Measurements from ENCODE around the gene PAFAH2.

PAFAH2 gene

GRCh38 chr1:25993197-25993951, 4.5 kb downstream of the PAFAH2 start:
- no peak for TF ChIP-seq CTCF (IDR thresholded peaks at IDR 0.05; ENCODE audit: low read depth, low read length)
- DNase-seq (ENCODE audit: low read depth, low spot score) = no peak
- no peak overlapping the region for H3K4me3 ChIP-seq (ENCODE audit: low read depth, low read length)
- in situ Hi-C loops (cut with HindIII; ENCODE audit: low sequenced_read_pairs) = no loop called here

- DNase-seq (ENCODE audit: low read depth, low spot score) = no peak
- in situ Hi-C loops (cut with HindIII; ENCODE audit: low sequenced_read_pairs) = no loop called here
- H3K4me3 ChIP-seq (ENCODE audit: low read depth, low read length) = no peak overlapping the region
- TF ChIP-seq CTCF (IDR thresholded peaks at IDR 0.05; ENCODE audit: low read depth, low read length) = no peak
These were observed 5.1 kb downstream of the PAFAH2 start for GRCh38 chr1:25992689-25993171.

GRCh38 chr1:25991937-25992688, 5.8 kb downstream of the PAFAH2 start:
- TF ChIP-seq CTCF (IDR thresholded peaks at IDR 0.05; ENCODE audit: low read depth, low read length) = no peak
- in situ Hi-C loops (cut with HindIII; ENCODE audit: low sequenced_read_pairs) = no loop called here
- no peak overlapping the region for H3K4me3 ChIP-seq (ENCODE audit: low read depth, low read length)

GRCh38 chr1:25990702-25991395, 7.0 kb downstream of the PAFAH2 start:
- DNase-seq (ENCODE audit: low read depth, low spot score) = no peak
- no peak for TF ChIP-seq CTCF (IDR thresholded peaks at IDR 0.05; ENCODE audit: low read depth, low read length)
- no peak overlapping the region for H3K4me3 ChIP-seq (ENCODE audit: low read depth, low read length)
- in situ Hi-C loops (cut with HindIII; ENCODE audit: low sequenced_read_pairs) = no loop called here

More at GRCh38 chr1:25991937-25992688, 5.8 kb downstream of the PAFAH2 start:
- DNase-seq (ENCODE audit: low read depth, low spot score) = no peak

- no peak for TF ChIP-seq CTCF (IDR thresholded peaks at IDR 0.05; ENCODE audit: low read depth, low read length)
- H3K4me3 ChIP-seq (ENCODE audit: low read depth, low read length) = no peak overlapping the region
- in situ Hi-C loops (cut with HindIII; ENCODE audit: low sequenced_read_pairs) = no loop called here
- no peak for DNase-seq (ENCODE audit: low read depth, low spot score)
These were observed 7.6 kb downstream of the PAFAH2 start for GRCh38 chr1:25990251-25990650.

- H3K4me3 ChIP-seq (ENCODE audit: low read depth, low read length) = no peak overlapping the region
- no peak for TF ChIP-seq CTCF (IDR thresholded peaks at IDR 0.05; ENCODE audit: low read depth, low read length)
- in situ Hi-C loops (cut with HindIII; ENCODE audit: low sequenced_read_pairs) = no loop called here
- DNase-seq (ENCODE audit: low read depth, low spot score) = no peak
These were observed 8.2 kb downstream of the PAFAH2 start for GRCh38 chr1:25989440-25990234.

Measured in astrocyte of the spinal cord (primary cell).